H1 (cell line): Measurements from ENCODE around the gene ZCCHC3. TPM values are rescaled to one million over a fixed set of nuclear protein-coding genes. Genes with fewer than 3 reads are reported as not detected.

ENCODE experiments used
- CTCF ChIA-PET: fragments of 300-600 bp; sonication (Branson Sonifier 250); formaldehyde crosslinking; loops from one replicate; lab custom pipeline; 2021; ENCODE audit not compliant: partially characterized antibody; lab: Charles Lee
- POLR2A ChIA-PET: fragments of 300-600 bp; sonication (Branson Sonifier 250); formaldehyde crosslinking; loops from one replicate; lab custom pipeline; 2021; ENCODE audit warnings: inconsistent platforms; ENCODE audit not compliant: partially characterized antibody; lab: Charles Lee
- DNase-seq, 2 experiments: peaks; one replicate each; pipeline versions ENCODE4 v3.0.0 to v3.0.0-alpha.2; 2010 to 2022; ENCODE audit warnings: low spot score in 2 of 2, low read depth in 1 of 2, mixed read lengths in 1 of 2
- FAIRE-seq: peaks from 2 replicates; lab custom pipeline; 2011; peaks lifted over from hg19 to GRCh38; lab: Jason Lieb, UNC
- H2AFZ ChIP-seq: 2 replicates; pipeline ENCODE4 v1.8.1; 2012; ENCODE audit warnings: low read length, inconsistent platforms
- H2AK5ac ChIP-seq: 2 replicates; pipeline ENCODE4 v1.6.1; 2013; ENCODE audit warnings: low read depth, low read length
- H2BK120ac ChIP-seq: replicated peaks from 2 replicates; pipeline ENCODE3; 2013; ENCODE audit warnings: low read depth, low read length, inconsistent platforms
- H2BK12ac ChIP-seq: 2 replicates; pipeline ENCODE4 v1.6.1; 2013; ENCODE audit warnings: low read depth, low read length
- H2BK15ac ChIP-seq: 2 replicates; pipeline ENCODE4 v1.6.1; 2013; ENCODE audit warnings: low read length
- H2BK20ac ChIP-seq: 2 replicates; pipeline ENCODE4 v1.6.1; 2013; ENCODE audit warnings: low read length
- H2BK5ac ChIP-seq: 2 replicates; pipeline ENCODE4 v1.6.1; 2013; ENCODE audit warnings: low read depth, low read length
- H3K14ac ChIP-seq: 2 replicates; pipeline ENCODE4 v1.6.1; 2013; ENCODE audit warnings: inconsistent platforms; ENCODE audit not compliant: insufficient read length
- H3K18ac ChIP-seq: 2 replicates; pipeline ENCODE4 v1.6.1; 2013; ENCODE audit warnings: low read length; ENCODE audit errors: extremely low read depth
- H3K23ac ChIP-seq: 2 replicates; pipeline ENCODE4 v1.6.1; 2013; ENCODE audit warnings: inconsistent platforms; ENCODE audit not compliant: insufficient read length
- H3K23me2 ChIP-seq: 2 replicates; pipeline ENCODE4 v1.6.1; 2013; ENCODE audit warnings: low read depth, low read length
- H3K27ac ChIP-seq: 2 replicates; pipeline ENCODE4 v1.6.1; 2011; ENCODE audit warnings: low read depth, low read length, inconsistent platforms
- H3K27me3 ChIP-seq, 4 experiments: replicated peaks in 1 of 4; 1 replicate in 1 of 4; 2 replicates in 3 of 4; pipeline versions ENCODE4 v1.6.1 to v1.8.1; 2011 to 2013; ENCODE audit warnings: low read length in 3 of 4, mild to moderate bottlenecking in 3 of 4, inconsistent platforms in 2 of 4, mixed read lengths in 2 of 4, moderate library complexity in 1 of 4; ENCODE audit not compliant: control insufficient read depth in 3 of 4, insufficient read depth in 3 of 4; ENCODE audit errors: extremely low read depth in 1 of 4
- H3K36me3 ChIP-seq, 4 experiments: 2 replicates each; pipeline versions ENCODE4 v1.6.1 to v1.8.1; 2011 to 2013; ENCODE audit warnings: mild to moderate bottlenecking in 4 of 4, low read length in 3 of 4, moderate library complexity in 2 of 4, control low read depth in 1 of 4, inconsistent platforms in 1 of 4; ENCODE audit not compliant: insufficient read depth in 4 of 4, control insufficient read depth in 2 of 4
- H3K4ac ChIP-seq: replicated peaks from 2 replicates; pipeline ENCODE3; 2013; ENCODE audit warnings: low read length, low read depth, mixed read lengths, inconsistent platforms; ENCODE audit not compliant: insufficient read length
- H3K4me1 ChIP-seq, 4 experiments: replicated peaks in 1 of 4; 1 replicate in 1 of 4; 2 replicates in 3 of 4; pipeline versions ENCODE4 v1.6.1 to v1.8.1; 2011 to 2013; ENCODE audit warnings: low read length in 3 of 4, inconsistent platforms in 2 of 4, mixed read lengths in 1 of 4; ENCODE audit not compliant: insufficient read depth in 4 of 4, control insufficient read depth in 3 of 4
- H3K4me2 ChIP-seq, 2 experiments: 2 replicates each; pipeline versions ENCODE4 v1.6.1 to v1.8.1; 2011 to 2013; ENCODE audit warnings: low read depth in 2 of 2, low read length in 2 of 2, control low read depth in 1 of 2, inconsistent platforms in 1 of 2, mild to moderate bottlenecking in 1 of 2; ENCODE audit not compliant: insufficient read depth in 1 of 2
- H3K4me3 ChIP-seq, 4 experiments: fragments of 200-600, 300-600 bp in 1 of 4; sonication (generic), shearing (Covaris generic), sonication (Bioruptor Twin) in 1 of 4; 2 replicates each; pipeline versions ENCODE4 v1.5.1 to v1.8.1; 2011 to 2016; ENCODE audit warnings: low read length in 4 of 4, low read depth in 3 of 4, control low read depth in 2 of 4, inconsistent platforms in 2 of 4, mild to moderate bottlenecking in 2 of 4, mixed read lengths in 1 of 4, moderate library complexity in 1 of 4; ENCODE audit not compliant: insufficient read depth in 2 of 4; ENCODE audit errors: extremely low read depth in 1 of 4
- H3K56ac ChIP-seq: replicated peaks from 2 replicates; pipeline ENCODE3; 2013; ENCODE audit warnings: low read depth, mild to moderate bottlenecking, mixed read lengths, low read length, inconsistent platforms; ENCODE audit not compliant: insufficient read length
- H3K79me1 ChIP-seq: 2 replicates; pipeline ENCODE4 v1.6.1; 2013; ENCODE audit warnings: low read depth, low read length, control low read depth
- H3K79me2 ChIP-seq, 2 experiments: 2 replicates each; pipeline versions ENCODE4 v1.6.1 to v1.8.1; 2012 to 2013; ENCODE audit warnings: low read length in 2 of 2, mild to moderate bottlenecking in 2 of 2, inconsistent platforms in 1 of 2; ENCODE audit not compliant: insufficient read depth in 2 of 2, control insufficient read depth in 1 of 2
- H3K9ac ChIP-seq, 4 experiments: replicated peaks in 1 of 4; 1 replicate in 1 of 4; 2 replicates in 3 of 4; pipeline versions ENCODE4 v1.6.1 to v1.8.1; 2011 to 2013; ENCODE audit warnings: low read depth in 3 of 4, low read length in 3 of 4, control low read depth in 2 of 4, mild to moderate bottlenecking in 2 of 4, moderate library complexity in 2 of 4, inconsistent platforms in 1 of 4; ENCODE audit errors: extremely low read depth in 1 of 4
- H3K9me3 ChIP-seq, 2 experiments: 2 replicates each; pipeline versions ENCODE4 v1.6.1 to v1.8.1; 2012 to 2013; ENCODE audit warnings: mild to moderate bottlenecking in 2 of 2, moderate library complexity in 2 of 2, control low read depth in 1 of 2, inconsistent platforms in 1 of 2, low read depth in 1 of 2, low read length in 1 of 2, mixed read lengths in 1 of 2; ENCODE audit not compliant: insufficient read depth in 2 of 2
- H4K20me1 ChIP-seq, 2 experiments: replicated peaks in 1 of 2; 2 replicates each; pipeline versions ENCODE3 to v1.8.1; 2011 to 2013; ENCODE audit warnings: inconsistent platforms in 2 of 2, low read length in 2 of 2, mild to moderate bottlenecking in 1 of 2; ENCODE audit not compliant: insufficient read depth in 2 of 2, control insufficient read depth in 1 of 2
- H4K5ac ChIP-seq: 2 replicates; pipeline ENCODE4 v1.6.1; 2013; ENCODE audit warnings: low read length, low read depth, mixed read lengths, inconsistent platforms; ENCODE audit not compliant: insufficient read length
- H4K8ac ChIP-seq: 2 replicates; pipeline ENCODE4 v1.8.0; 2013; ENCODE audit warnings: mild to moderate bottlenecking, moderate library complexity, low read length, inconsistent platforms; ENCODE audit not compliant: insufficient read depth; ENCODE audit errors: extremely low read depth
- H4K91ac ChIP-seq: replicated peaks from 2 replicates; pipeline ENCODE3; 2013; ENCODE audit warnings: low read length, mixed read lengths, inconsistent platforms; ENCODE audit not compliant: insufficient read length
- CHD1 ChIP-seq: IDR thresholded peaks from 2 replicates; pipeline ENCODE4 v1.6.1; 2012; ENCODE audit warnings: low read depth, low read length, improper control_type of control experiment
- CREB1 ChIP-seq: IDR thresholded peaks from 2 replicates; pipeline ENCODE4 v1.6.1; 2012; ENCODE audit warnings: inconsistent platforms
- CTCF ChIP-seq, 3 experiments: IDR thresholded peaks; 1 replicate in 2 of 3; 2 replicates in 1 of 3; pipeline versions ENCODE4 v1.5.1 to v1.6.1; 2011; ENCODE audit warnings: low read length in 3 of 3, mild to moderate bottlenecking in 3 of 3, inconsistent platforms in 2 of 3, low read depth in 1 of 3, moderate library complexity in 1 of 3; ENCODE audit not compliant: insufficient read depth in 1 of 3; ENCODE audit errors: control extremely low read depth in 1 of 3
- EP300 ChIP-seq, 2 experiments: IDR thresholded peaks; 1 replicate in 1 of 2; 2 replicates in 1 of 2; pipeline ENCODE4 v1.6.1; 2011 to 2012; ENCODE audit warnings: low read depth in 2 of 2, low read length in 2 of 2, mild to moderate bottlenecking in 2 of 2, borderline replicate concordance in 1 of 2, inconsistent platforms in 1 of 2, moderate library complexity in 1 of 2
- GTF2F1 ChIP-seq: IDR thresholded peaks from 2 replicates; pipeline ENCODE4 v1.6.1; 2012; ENCODE audit warnings: low read depth, low read length, improper control_type of control experiment, borderline replicate concordance
- KDM1A ChIP-seq: fragments of 200-600, 300-600 bp; sonication (generic); IDR thresholded peaks from 2 replicates; pipeline ENCODE4 v1.7.1; 2016; ENCODE audit warnings: mild to moderate bottlenecking, low read length, borderline replicate concordance
- PHF8 ChIP-seq: fragments of 200-600 bp; sonication (generic); conservative IDR thresholded peaks from 2 replicates; pipeline ENCODE4 v1.7.1; 2012; ENCODE audit warnings: low read depth, mild to moderate bottlenecking, inconsistent platforms, low read length, moderate library complexity
- POU5F1 ChIP-seq: IDR thresholded peaks from 2 replicates; pipeline ENCODE4 v1.6.1; 2011; ENCODE audit warnings: low read depth, mild to moderate bottlenecking, low read length, moderate library complexity
- SRF ChIP-seq: IDR thresholded peaks from 2 replicates; pipeline ENCODE4 v1.6.1; 2011; ENCODE audit warnings: mild to moderate bottlenecking, low read depth, low read length, moderate library complexity
- TCF12 ChIP-seq: IDR thresholded peaks from 2 replicates; pipeline ENCODE4 v1.6.1; 2011; ENCODE audit warnings: low read depth, mild to moderate bottlenecking, low read length
- WGBS, 2 experiments: shearing (Covaris generic) in 1 of 2; methylation state at CpG; one replicate each; pipeline versions ENCODE4 v1.1.6 to v1.1.7; 2013 to 2015; ENCODE audit warnings: low lambda C conversion rate in 2 of 2, mixed read lengths in 2 of 2, inconsistent platforms in 1 of 2, low coverage in 1 of 2, missing lambda C conversion rate in 1 of 2; ENCODE audit not compliant: insufficient replicate concordance in 2 of 2, insufficient coverage in 1 of 2, insufficient read length in 1 of 2; ENCODE audit errors: extremely low coverage in 1 of 2, missing lambda C conversion rate in 1 of 2; 5-methylcytosine and 5-hydroxymethylcytosine counted together
- polyA plus RNA-seq, 7 experiments: library from polyadenylated mRNA; depleted of rRNA in 3 of 7; stranded (reverse) in 5 of 7; unstranded in 2 of 7; fragments of >200 nt in 5 of 7; fragments of 200-250 nt in 2 of 7; gene quantifications; 1 replicate in 5 of 7; 2 replicates in 1 of 7; 4 replicates in 1 of 7; pipeline versions ENCODE4 v1.2.1 to v1.2.3, GENCODE V29; 2011 to 2013; ENCODE audit warnings: missing spikeins in 2 of 7, mixed read lengths in 2 of 7
- total RNA-seq: library from RNA; stranded (reverse); fragmentation: NEBNext Ultra II Directional; extraction: Animal tissue kit (Norgen Biotek cat#: 25700); gene quantifications from 2 replicates; pipeline ENCODE4 v1.2.1, GENCODE V29; 2021
- TF ChIP-seq, protein P1 (sequence below): IDR thresholded peaks from 2 replicates; pipeline ENCODE4 v1.6.1; 2012; ENCODE audit warnings: inconsistent platforms

Gene ZCCHC3
- total and polyA plus RNA-seq, 2 of the 8 experiments (the other 6 are each of a cell fraction or from before 2014, with no cell fraction given) = 33.7 to 52.4 TPM

GRCh38 chr20:258269-258858 lies 39.0 kb upstream of the ZCCHC3 start:
- H4K8ac ChIP-seq = no peak overlapping the region
- no peak overlapping the region for H3K4me2 ChIP-seq
- no peak overlapping the region for H3K18ac ChIP-seq
- H3K4me3 ChIP-seq = no peak overlapping the region
- WGBS, 2 experiments = 61% methylated on average over 4 of the region's 4 CpGs; no CpG with 5 or more reads in 1 of the 2 experiments
- no peak overlapping the region for H3K27ac ChIP-seq
- H3K79me1 ChIP-seq = no peaks in the 10 kb centered on the region
- DNase-seq (no peak), FAIRE-seq (no peak)
- H3K9ac ChIP-seq = no peak overlapping the region
- no peak overlapping the region for H3K56ac ChIP-seq
- no peaks in the 10 kb centered on the region for H3K9me3 ChIP-seq
- no peak overlapping the region for H2BK15ac ChIP-seq
- H3K23me2 ChIP-seq = no peaks in the 10 kb centered on the region
- H3K79me2 ChIP-seq = no peaks in the 10 kb centered on the region
- H2AK5ac ChIP-seq = no peak overlapping the region
- no peak overlapping the region for H3K23ac ChIP-seq
- no peak overlapping the region for H2BK120ac ChIP-seq
- H3K4ac ChIP-seq = no peak overlapping the region
- H3K4me1 ChIP-seq = no peaks in the 10 kb centered on the region
- ChIA-PET CTCF (interaction anchor here (0.9 to 2.7 kb wide), 4 partner anchors 8 to 72 kb away, joined by 3 to 17 read pairs (median 6); no protein-coding TSS in a partner anchor), POLR2A (interaction anchor here (1.4 to 1.6 kb wide), 2 partner anchors 8 to 37 kb away, joined by 3 to 8 read pairs; no protein-coding TSS in a partner anchor)
- H3K36me3 ChIP-seq = no peaks in the 10 kb centered on the region
- peaks cover 11 to 43% (median 32%) of the 10 kb centered on the region in 4 experiments for H3K27me3 ChIP-seq
- no peak overlapping the region for H2AFZ ChIP-seq
- no peak overlapping the region for H3K14ac ChIP-seq
- no peak overlapping the region for H2BK20ac ChIP-seq
- H4K20me1 ChIP-seq = no peaks in the 10 kb centered on the region
- H2BK5ac ChIP-seq = no peak overlapping the region
- H4K91ac ChIP-seq = no peak overlapping the region
- no peak overlapping the region for H2BK12ac ChIP-seq
- H4K5ac ChIP-seq = no peak overlapping the region
- no peak for TF ChIP-seq SRF
- no peak for TF ChIP-seq CREB1
- TF ChIP-seq CTCF (IDR thresholded peaks at IDR 0.05; ENCODE audit: control extremely low read depth in 1 of 3, insufficient read depth in 1 of 3, low read depth in 1 of 3, low read length in 3 of 3) = no peak
- TF ChIP-seq, protein P1, sequence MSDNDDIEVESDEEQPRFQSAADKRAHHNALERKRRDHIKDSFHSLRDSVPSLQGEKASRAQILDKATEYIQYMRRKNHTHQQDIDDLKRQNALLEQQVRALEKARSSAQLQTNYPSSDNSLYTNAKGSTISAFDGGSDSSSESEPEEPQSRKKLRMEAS = no peak
- TF ChIP-seq KDM1A = no peak
- TF ChIP-seq CHD1 = no peak
- TF ChIP-seq TCF12 = no peak
- no peak for TF ChIP-seq EP300 (IDR thresholded peaks at IDR 0.05; ENCODE audit: borderline replicate concordance in 1 of 2, low read depth in 2 of 2, low read length in 2 of 2)
- TF ChIP-seq PHF8 = no peak
- TF ChIP-seq GTF2F1 = no peak
- TF ChIP-seq POU5F1 = no peak
